Loucy (cell line): ENCODE data around the gene TUBGCP3.
"Not testable (repeated sequence)": the region's sequence is repeated elsewhere in the genome, so short reads cannot be mapped to it uniquely, and the experiment has no call there.

ENCODE experiments used
- EZH2phosphoT487 ChIP-seq: fragments of 200-600 bp; IDR thresholded peaks from 2 replicates; pipeline ENCODE4 v1.6.1; 2018; ENCODE audit warnings: antibody characterized with exemption, mild to moderate bottlenecking, moderate library complexity, borderline replicate concordance
- TF ChIP-seq, protein P1 (sequence below): fragments of 200-600 bp; sonication (generic); conservative IDR thresholded peaks from 2 replicates; pipeline ENCODE4 v1.5.1; 2014; ENCODE audit warnings: mild to moderate bottlenecking, antibody characterized with exemption, low read length

DNA sequence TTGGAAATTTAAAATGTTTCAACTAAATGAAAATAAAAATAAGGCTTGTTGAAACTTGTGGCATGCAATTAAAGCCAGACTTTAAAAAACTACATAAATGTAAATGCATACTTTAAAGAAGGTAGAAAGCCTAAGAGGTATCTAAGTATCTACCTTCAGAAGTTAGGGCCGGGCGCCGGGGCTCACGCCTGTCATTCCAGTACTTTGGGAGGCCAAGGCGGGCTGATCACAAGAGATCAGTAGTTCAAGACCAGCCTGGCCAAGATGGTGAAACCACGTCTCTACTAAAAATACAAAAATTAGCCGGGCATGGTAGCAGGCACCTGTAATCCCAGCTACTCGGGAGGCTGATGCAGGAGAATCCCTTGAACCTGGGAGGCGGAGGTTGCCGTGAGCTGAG, 42.3 kb upstream of the TUBGCP3 start:
- TF ChIP-seq, protein P1, sequence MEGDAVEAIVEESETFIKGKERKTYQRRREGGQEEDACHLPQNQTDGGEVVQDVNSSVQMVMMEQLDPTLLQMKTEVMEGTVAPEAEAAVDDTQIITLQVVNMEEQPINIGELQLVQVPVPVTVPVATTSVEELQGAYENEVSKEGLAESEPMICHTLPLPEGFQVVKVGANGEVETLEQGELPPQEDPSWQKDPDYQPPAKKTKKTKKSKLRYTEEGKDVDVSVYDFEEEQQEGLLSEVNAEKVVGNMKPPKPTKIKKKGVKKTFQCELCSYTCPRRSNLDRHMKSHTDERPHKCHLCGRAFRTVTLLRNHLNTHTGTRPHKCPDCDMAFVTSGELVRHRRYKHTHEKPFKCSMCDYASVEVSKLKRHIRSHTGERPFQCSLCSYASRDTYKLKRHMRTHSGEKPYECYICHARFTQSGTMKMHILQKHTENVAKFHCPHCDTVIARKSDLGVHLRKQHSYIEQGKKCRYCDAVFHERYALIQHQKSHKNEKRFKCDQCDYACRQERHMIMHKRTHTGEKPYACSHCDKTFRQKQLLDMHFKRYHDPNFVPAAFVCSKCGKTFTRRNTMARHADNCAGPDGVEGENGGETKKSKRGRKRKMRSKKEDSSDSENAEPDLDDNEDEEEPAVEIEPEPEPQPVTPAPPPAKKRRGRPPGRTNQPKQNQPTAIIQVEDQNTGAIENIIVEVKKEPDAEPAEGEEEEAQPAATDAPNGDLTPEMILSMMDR, result not testable (repeated sequence)
- TF ChIP-seq EZH2phosphoT487, result not testable (repeated sequence)
